HG03565 (cell line): Measurements from ENCODE around the gene TTC21B.

ENCODE experiments used
- ATAC-seq: cut with Tn5 transposase; IDR thresholded peaks from one replicate; pipeline ENCODE4 v1.9.1; 2021; ENCODE audit warnings: mild to moderate bottlenecking, moderate library complexity; ENCODE audit not compliant: unreplicated experiment

TTC21B gene

DNA sequence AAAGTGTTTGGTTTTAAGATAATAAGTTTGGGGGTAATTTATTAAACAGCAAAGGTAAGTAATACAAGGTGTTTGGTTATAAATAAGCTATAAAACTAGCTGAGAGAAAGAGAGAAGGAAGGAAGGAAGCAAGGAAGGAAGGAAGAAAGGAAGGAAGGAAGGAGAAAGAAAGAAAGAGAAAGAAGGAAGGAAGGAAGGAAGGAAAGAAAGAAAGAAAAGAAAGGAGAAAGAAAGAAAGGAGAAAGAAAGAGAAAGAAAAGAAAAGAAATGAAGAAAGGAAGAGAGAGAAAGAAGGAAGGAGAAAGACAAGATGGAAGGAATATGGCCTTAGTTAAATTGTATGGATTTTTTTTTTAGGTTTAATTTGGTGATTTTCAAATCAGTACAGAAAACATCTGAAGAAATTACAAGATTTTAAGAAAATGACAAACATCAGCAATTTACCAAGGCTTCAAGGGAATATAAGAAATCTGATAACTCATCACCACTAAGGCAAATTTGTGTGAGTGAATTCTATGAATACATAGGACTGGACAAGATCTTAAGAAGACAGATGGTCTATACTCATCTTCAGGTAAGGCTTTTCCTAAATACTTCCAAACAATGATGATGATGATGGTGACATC lies 113.1 kb downstream of the TTC21B start:
- ATAC-seq: no peak

DNA sequence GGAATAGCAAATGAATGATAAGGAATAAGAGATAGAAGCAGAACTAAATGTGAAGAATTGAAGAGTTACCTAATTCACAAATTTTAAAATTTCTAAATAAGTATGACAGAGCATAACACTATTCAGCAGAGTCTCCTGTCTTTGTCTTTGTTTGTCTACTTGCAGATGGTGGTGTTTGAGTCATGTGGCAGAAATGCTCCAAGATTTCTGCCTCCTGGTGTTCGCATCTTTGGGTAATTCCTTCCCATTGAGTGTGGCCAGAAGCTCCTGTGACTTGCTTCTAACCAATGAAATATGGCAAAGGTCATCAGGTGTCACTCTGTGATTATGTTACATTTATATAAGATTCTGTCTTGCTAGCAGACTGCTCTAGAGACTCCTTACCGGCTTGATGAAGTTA lies 114.0 kb downstream of the TTC21B start:
- ATAC-seq: no peak

DNA sequence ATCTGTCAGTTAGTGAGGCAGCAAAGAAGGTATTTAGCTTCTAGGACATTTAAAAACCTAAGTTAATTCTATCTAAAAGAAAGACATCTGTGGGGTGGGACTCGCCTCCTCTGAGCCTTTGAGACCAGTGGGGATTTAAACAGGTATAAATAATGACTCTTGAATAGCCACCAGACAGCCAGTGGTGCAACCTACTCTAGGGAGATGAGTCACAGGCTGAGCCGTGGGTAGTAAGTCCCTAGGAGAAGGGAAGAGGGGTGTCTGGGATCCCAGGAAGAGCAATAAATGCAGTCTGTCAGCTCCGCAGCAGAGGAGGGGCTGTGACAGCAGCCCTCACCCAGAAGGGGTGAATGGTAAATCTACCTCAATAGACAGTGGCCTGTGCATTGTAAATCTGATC lies 116.5 kb downstream of the TTC21B start:
- ATAC-seq: no peak

DNA sequence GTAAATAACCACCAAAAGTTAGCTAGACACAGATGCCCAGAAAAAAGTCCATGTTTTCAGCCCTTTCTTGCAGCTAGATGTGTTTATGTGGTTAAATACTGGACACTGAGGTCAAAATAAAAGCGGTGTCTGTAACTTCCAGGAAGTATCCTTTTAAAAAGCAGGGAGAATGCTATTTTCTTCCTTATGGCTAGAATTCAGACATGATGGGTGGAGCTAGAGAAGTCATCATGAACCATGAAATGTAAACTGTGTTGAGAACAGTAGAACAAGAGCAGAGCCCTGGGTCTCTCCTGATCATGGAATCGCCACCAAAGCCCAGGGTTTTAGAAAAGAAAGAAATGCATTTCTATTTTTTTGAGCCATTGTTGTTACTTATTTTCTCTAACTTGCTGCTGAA lies 118.2 kb downstream of the TTC21B start:
- no peak for ATAC-seq

DNA sequence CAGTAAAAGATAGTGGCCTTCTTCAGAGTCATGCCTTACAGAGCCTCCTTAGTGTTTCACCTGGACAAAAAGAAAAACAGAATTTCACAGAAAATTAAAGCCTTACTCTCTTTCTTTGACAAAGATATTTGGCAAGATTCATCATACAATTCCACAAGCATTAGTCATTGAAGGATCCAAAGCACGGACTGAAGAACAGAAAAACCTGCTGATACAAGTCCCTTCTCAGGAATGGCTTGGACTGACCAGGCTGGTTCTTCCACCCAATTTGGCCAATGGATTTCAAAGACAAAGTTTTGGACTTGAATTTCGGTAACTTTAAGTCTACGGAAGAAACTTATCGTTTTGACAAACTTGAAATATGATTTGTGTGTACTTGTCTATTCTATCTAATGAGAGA lies 120.4 kb downstream of the TTC21B start:
- ATAC-seq: no peak

DNA sequence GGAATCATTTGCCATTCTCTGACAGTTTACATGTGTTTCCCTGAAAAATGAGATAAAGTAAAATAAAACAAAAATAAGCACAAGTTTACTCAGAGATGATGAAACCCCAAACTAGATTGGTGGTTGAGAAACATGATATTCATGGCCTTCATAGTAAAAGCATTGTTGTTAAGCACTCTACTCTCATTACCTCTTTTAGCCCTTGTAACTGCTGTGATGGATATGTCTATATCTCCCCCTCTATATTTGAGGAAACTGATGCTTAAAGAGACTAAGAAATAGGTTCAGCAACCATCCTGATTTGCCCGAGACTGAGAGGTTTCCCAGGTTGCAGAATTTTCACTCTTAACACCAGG lies 125.7 kb downstream of the TTC21B start:
- ATAC-seq: peak; percentile 28

DNA sequence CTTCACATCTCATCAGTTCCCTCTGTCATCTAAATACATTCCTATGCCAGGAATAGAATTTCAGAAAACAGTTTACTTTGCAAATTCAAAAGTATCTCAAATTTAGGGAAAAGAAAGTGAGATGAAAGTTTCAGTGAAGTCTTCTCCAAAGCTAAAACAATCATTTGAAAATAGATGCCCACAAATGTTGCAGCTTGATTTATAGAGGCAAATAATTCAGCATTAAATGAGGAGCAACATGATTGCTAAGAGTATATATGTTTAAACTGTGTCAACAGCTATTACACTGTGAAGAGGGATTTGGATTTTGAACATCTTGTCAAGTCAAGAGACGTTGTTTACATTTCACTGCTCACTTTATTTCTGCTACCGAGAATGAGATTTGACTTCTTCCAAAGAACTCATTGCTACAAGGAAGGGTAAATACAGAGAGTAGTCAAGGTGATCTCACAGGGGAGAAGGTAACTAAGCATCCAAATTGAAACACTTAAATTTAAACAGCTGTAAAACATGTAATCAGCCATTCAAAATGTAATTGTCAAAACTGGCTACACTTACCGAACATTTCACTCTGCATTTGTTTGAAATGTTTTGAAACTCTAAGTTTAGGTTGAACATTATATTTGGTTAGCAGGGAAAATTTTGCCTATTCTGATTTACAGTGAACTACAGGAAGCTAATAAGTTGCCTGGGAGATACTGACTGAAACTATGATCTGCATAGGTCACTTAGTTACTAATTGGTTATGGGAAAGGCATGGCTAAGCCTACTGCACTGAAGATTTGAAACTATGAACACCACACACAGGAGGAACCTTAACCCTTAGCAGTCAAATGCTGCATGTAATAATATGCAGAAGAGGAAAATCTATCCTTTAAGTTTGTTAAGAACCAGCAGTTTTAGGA lies 126.3 kb downstream of the TTC21B start:
- ATAC-seq: peak; percentile 49

DNA sequence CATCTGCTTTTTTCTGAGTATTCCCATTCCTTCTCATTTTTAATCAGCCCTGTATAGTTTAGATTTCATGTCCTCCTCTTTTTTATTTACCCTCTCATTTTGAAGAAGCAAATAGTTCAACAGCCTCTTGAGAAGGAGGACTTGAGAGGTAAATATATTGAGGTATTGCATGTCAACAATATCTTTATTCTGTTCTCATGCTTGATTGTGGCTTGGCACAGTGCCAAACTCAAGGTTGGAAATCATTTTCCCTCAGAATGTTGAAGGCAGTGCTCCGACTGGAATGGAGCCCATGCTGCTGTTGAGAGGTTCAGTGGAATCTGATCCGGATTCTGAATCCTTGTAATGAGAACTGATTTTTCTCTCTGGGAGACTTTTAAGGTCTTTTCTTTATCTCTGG lies 128.5 kb downstream of the TTC21B start:
- ATAC-seq: no peak
